Measurements from ENCODE around the gene CAPN12.

GRCh38 chr19:38703509-38703908 is 40.8 kb downstream of the CAPN12 start:
- TF ChIP-seq CTCF (optimal IDR thresholded peaks at IDR 0.05 in 1 of 3, IDR thresholded peaks at IDR 0.05 in 1 of 3, conservative IDR thresholded peaks at IDR 0.05 in 1 of 3; ENCODE audit: extremely low read depth in 1 of 3, insufficient read depth in 2 of 3, low read length in 3 of 3), result no peak
- no peak for TF ChIP-seq EZH2 (IDR thresholded peaks at IDR 0.05; ENCODE audit: low read length)
